ENCODE data around the gene NAPG. TPM values are rescaled to one million over a fixed set of nuclear protein-coding genes. Genes with fewer than 3 reads are reported as not detected.

Gene NAPG
- total and polyA plus RNA-seq, 2 donors (not counting 3 experiments of a cell fraction or from before 2014, with no cell fraction given): 10.8 to 34.1 TPM

DNA sequence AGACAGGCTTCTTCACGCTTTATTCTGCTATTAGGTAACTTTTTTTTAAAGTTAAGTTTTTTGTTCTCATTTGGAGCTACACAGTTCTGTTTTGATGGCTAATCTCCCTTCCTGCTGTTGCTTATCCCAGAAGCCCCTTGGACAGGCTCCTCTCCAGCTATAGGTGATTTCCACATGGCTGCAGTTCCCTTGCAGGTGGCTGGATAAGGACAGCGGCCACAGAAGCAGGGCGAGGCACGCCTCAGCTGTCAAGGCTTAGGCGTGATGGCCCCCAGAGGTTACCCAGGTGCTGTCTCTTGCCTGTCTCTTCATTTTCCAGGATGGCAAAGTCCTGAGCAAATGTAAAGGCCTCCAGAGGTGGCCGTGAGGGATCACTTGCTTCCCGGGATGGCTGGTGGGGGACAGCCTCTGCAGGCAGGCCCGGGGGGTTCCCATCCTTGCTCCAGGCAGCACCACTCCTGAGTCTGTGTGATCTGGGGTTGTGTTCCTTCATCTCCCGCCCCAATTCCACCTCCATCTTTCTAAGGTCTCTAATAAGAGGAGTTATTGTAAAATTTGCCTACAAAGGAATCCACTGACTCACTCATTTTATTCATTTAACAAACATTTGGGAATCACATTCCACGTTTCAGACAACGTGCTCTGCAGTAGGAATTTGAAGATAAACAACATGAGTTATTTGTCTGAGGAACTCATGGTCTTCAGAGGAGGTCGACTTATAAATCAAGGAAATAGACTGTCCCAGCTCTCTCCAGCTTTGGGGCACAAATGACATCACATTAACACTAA lies 53.4 kb downstream of the NAPG start:
- no peaks in the 10 kb centered on the region for H4K20me1 ChIP-seq (replicated peaks; ENCODE audit: control insufficient read depth, extremely low read depth, insufficient read depth, low read length)
- no peaks in the 10 kb centered on the region for H3K4me1 ChIP-seq (ENCODE audit: control insufficient read depth, extremely low read depth, insufficient read depth, low read length)
- DNase-seq (ENCODE audit: low read depth, low spot score) (no peak), FAIRE-seq (no peak)
- no peak overlapping the region for H2AFZ ChIP-seq (ENCODE audit: low read depth, low read length)
- H3K4me2 ChIP-seq (ENCODE audit: insufficient read depth, low read length): no peak overlapping the region
- H3K27me3 ChIP-seq (ENCODE audit: control insufficient read depth in 2 of 2, insufficient read depth in 2 of 2, low read length in 2 of 2): no peaks in the 10 kb centered on the region
- TF ChIP-seq EZH2 (IDR thresholded peaks at IDR 0.05; ENCODE audit: borderline replicate concordance, low read depth, low read length, severe bottlenecking): no peak
- TF ChIP-seq, protein P1, sequence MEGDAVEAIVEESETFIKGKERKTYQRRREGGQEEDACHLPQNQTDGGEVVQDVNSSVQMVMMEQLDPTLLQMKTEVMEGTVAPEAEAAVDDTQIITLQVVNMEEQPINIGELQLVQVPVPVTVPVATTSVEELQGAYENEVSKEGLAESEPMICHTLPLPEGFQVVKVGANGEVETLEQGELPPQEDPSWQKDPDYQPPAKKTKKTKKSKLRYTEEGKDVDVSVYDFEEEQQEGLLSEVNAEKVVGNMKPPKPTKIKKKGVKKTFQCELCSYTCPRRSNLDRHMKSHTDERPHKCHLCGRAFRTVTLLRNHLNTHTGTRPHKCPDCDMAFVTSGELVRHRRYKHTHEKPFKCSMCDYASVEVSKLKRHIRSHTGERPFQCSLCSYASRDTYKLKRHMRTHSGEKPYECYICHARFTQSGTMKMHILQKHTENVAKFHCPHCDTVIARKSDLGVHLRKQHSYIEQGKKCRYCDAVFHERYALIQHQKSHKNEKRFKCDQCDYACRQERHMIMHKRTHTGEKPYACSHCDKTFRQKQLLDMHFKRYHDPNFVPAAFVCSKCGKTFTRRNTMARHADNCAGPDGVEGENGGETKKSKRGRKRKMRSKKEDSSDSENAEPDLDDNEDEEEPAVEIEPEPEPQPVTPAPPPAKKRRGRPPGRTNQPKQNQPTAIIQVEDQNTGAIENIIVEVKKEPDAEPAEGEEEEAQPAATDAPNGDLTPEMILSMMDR (IDR thresholded peaks at IDR 0.05; ENCODE audit: extremely low read depth in 1 of 2, insufficient read depth in 1 of 2, low read depth in 1 of 2, low read length in 2 of 2): no peak
- no peak for TF ChIP-seq GATA2 (IDR thresholded peaks at IDR 0.05; ENCODE audit: insufficient read depth, insufficient read length, low read depth, low read length)
- no peak for TF ChIP-seq JUN (IDR thresholded peaks at IDR 0.05; ENCODE audit: borderline replicate concordance, insufficient read depth, insufficient read length, low read depth)
- TF ChIP-seq FOS (IDR thresholded peaks at IDR 0.05; ENCODE audit: borderline replicate concordance, insufficient read depth, low read length): no peak
- TF ChIP-seq, protein P2, sequence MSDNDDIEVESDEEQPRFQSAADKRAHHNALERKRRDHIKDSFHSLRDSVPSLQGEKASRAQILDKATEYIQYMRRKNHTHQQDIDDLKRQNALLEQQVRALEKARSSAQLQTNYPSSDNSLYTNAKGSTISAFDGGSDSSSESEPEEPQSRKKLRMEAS (IDR thresholded peaks at IDR 0.05; ENCODE audit: insufficient read depth, insufficient read length): no peak
- no peak for TF ChIP-seq MYC (IDR thresholded peaks at IDR 0.05; ENCODE audit: low read depth, low read length)
- no peak for TF ChIP-seq POLR2A (IDR thresholded peaks at IDR 0.05; ENCODE audit: low read depth, low read length)
- TF ChIP-seq POLR2AphosphoS5 (IDR thresholded peaks at IDR 0.05; ENCODE audit: insufficient read depth, low read depth, low read length): no peak
- H3K36me3 ChIP-seq (ENCODE audit: control insufficient read depth in 2 of 2, extremely low read depth in 1 of 2, insufficient read depth in 2 of 2, low read length in 2 of 2): no peaks in the 10 kb centered on the region
- H3K4me3 ChIP-seq (replicated peaks in 1 of 3; ENCODE audit: insufficient read depth in 1 of 3, low read depth in 1 of 3, low read length in 3 of 3): no peak overlapping the region
- BruUV-seq (replicated peaks): no TSS peak
- H3K9ac ChIP-seq (replicated peaks; ENCODE audit: extremely low read depth, insufficient read depth, low read length): no peak overlapping the region
- POLR2A ChIA-PET: no interaction called here
- intact Hi-C loops (cut with micrococcal nuclease) (no loop called here), dilution Hi-C loops (cut with MboI; ENCODE audit: extremely low pct_ligation_motif_present, low sequenced_read_pairs) (no loop called here)
- CTCF ChIA-PET: no interaction called here
- no peaks in the 10 kb centered on the region for H3K79me2 ChIP-seq (ENCODE audit: control insufficient read depth, insufficient read depth, low read length)
- H3K27ac ChIP-seq (ENCODE audit: insufficient read depth, low read depth, low read length): no peak overlapping the region
- H3K9me3 ChIP-seq (replicated peaks; ENCODE audit: control insufficient read depth, insufficient read depth, low read length): no peaks in the 10 kb centered on the region
- no peaks in the 10 kb centered on the region for H3K9me1 ChIP-seq (replicated peaks; ENCODE audit: control insufficient read depth, extremely low read depth, insufficient read depth, low read length)
